Upper lobe of right lung (tissue), 1 donor: ENCODE data around the gene CAMK2N2. TPM values are rescaled to one million over a fixed set of nuclear protein-coding genes. Genes with fewer than 3 reads are reported as not detected.
"Not testable (repeated sequence)": the region's sequence is repeated elsewhere in the genome, so short reads cannot be mapped to it uniquely, and the experiment has no call there.

Experiments
- ATAC-seq: fragments of 200-7000 bp; cut with Tn5 transposase; one replicate; pipeline ENCODE4 v1.9.1; 2020; ENCODE audit warnings: mild to moderate bottlenecking, moderate library complexity
- DNase-seq: peaks from one replicate; pipeline ENCODE4 v3.0.0-alpha.2; 2020
- H3K27ac ChIP-seq: fragments of 200-600 bp; one replicate; pipeline ENCODE4 v1.8.0; 2022
- H3K27me3 ChIP-seq: fragments of 200-600 bp; one replicate; pipeline ENCODE4 v1.8.0; 2022; ENCODE audit warnings: mild to moderate bottlenecking
- H3K36me3 ChIP-seq: fragments of 200-600 bp; one replicate; pipeline ENCODE4 v1.8.0; 2022
- H3K4me1 ChIP-seq: fragments of 200-600 bp; one replicate; pipeline ENCODE4 v1.8.0; 2022
- H3K4me3 ChIP-seq: fragments of 200-600 bp; one replicate; pipeline ENCODE4 v1.8.0; 2022; ENCODE audit warnings: mild to moderate bottlenecking
- H3K9me3 ChIP-seq: fragments of 200-600 bp; one replicate; pipeline ENCODE4 v1.8.0; 2022
- intact Hi-C: fragments of 100-400 bp; cut with DNase I; formaldehyde crosslinking; loops from one replicate; pipeline ENCODE4 v1.11.0; 2022
- total RNA-seq: library from RNA; stranded (reverse); fragmentation: NEBNext Ultra II Directional; extraction: Animal tissue kit (Norgen Biotek cat#: 25700); gene quantifications from one replicate; pipeline ENCODE4 v1.2.1, GENCODE V29; 2021
- TF ChIP-seq, protein P1 (sequence below): fragments of 200-600 bp; IDR thresholded peaks from one replicate; pipeline ENCODE4 v1.8.0; 2022; ENCODE audit warnings: antibody characterized with exemption
- donor health status: DM: no; HTN: yes; CAD: no; lungs with severe emphysema.

The CAMK2N2 gene
- total RNA-seq, 1 donor from 2014 or later: not detected

- Histone ChIP-seq H3K27me3 (peaks cover 48% of the 10 kb centered on the region), H3K36me3 (no peaks in the 10 kb centered on the region), H3K4me3 (no peak overlapping the region), H3K4me1 (no peaks in the 10 kb centered on the region), H3K9me3 (no peaks in the 10 kb centered on the region), H3K27ac (no peak overlapping the region)
- TF ChIP-seq, protein P1, sequence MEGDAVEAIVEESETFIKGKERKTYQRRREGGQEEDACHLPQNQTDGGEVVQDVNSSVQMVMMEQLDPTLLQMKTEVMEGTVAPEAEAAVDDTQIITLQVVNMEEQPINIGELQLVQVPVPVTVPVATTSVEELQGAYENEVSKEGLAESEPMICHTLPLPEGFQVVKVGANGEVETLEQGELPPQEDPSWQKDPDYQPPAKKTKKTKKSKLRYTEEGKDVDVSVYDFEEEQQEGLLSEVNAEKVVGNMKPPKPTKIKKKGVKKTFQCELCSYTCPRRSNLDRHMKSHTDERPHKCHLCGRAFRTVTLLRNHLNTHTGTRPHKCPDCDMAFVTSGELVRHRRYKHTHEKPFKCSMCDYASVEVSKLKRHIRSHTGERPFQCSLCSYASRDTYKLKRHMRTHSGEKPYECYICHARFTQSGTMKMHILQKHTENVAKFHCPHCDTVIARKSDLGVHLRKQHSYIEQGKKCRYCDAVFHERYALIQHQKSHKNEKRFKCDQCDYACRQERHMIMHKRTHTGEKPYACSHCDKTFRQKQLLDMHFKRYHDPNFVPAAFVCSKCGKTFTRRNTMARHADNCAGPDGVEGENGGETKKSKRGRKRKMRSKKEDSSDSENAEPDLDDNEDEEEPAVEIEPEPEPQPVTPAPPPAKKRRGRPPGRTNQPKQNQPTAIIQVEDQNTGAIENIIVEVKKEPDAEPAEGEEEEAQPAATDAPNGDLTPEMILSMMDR: no peak
- no peak for DNase-seq
- intact Hi-C loops: no loop called here
- ATAC-seq: no peak
Measured at GRCh38 chr3:184272269-184272668, 10.9 kb upstream of the CAMK2N2 start.

- H3K9me3 ChIP-seq, H3K4me3 ChIP-seq, ATAC-seq, H3K36me3 ChIP-seq, H3K27ac ChIP-seq, DNase-seq, intact Hi-C loops, H3K4me1 ChIP-seq: not testable (repeated sequence)
- H3K27me3 ChIP-seq: peaks cover 57% of the 10 kb centered on the region
Measured at GRCh38 chr3:184267249-184267648, 5.9 kb upstream of the CAMK2N2 start.

- intact Hi-C loops: no loop called here
- no peak overlapping the region for H3K4me3 ChIP-seq
- no peak for ATAC-seq
- DNase-seq: no peak
- H3K4me1 ChIP-seq: peaks cover 23% of the 10 kb centered on the region
- no peaks in the 10 kb centered on the region for H3K9me3 ChIP-seq
- peaks cover 67% of the 10 kb centered on the region for H3K27me3 ChIP-seq
- H3K27ac ChIP-seq: no peak overlapping the region
- TF ChIP-seq, protein P1: no peak
- H3K36me3 ChIP-seq: no peaks in the 10 kb centered on the region
Measured at GRCh38 chr3:184262764-184263179, 1.4 kb upstream of the CAMK2N2 start.

GRCh38 chr3:184261854-184262763 is 756 bp upstream of the CAMK2N2 start:
- Histone ChIP-seq H3K27me3 (peaks cover 66% of the 10 kb centered on the region), H3K27ac (no peak overlapping the region), H3K4me1 (peaks cover 23% of the 10 kb centered on the region), H3K9me3 (no peaks in the 10 kb centered on the region), H3K4me3 (peak overlapping the region; percentile 48), H3K36me3 (no peaks in the 10 kb centered on the region)
- DNase-seq (no peak), ATAC-seq (peak; percentile 3)
- TF ChIP-seq, protein P1: no peak
- intact Hi-C loops: no loop called here

- H3K27ac ChIP-seq: no peak overlapping the region
- intact Hi-C loops: no loop called here
- no peaks in the 10 kb centered on the region for H3K9me3 ChIP-seq
- no peak for ATAC-seq
- DNase-seq: no peak
- peak overlapping the region; percentile 48 for H3K4me3 ChIP-seq
- TF ChIP-seq, protein P1: no peak
- peaks cover 66% of the 10 kb centered on the region for H3K27me3 ChIP-seq
- H3K36me3 ChIP-seq: no peaks in the 10 kb centered on the region
- H3K4me1 ChIP-seq: peaks cover 23% of the 10 kb centered on the region
Measured at GRCh38 chr3:184260724-184261269, 556 bp downstream of the CAMK2N2 start.
